Astrocyte of the cerebellum (primary cell): Measurements from ENCODE around the gene PLA2G4D.

Experiments used
- DNase-seq: peaks from one replicate; pipeline ENCODE4 v3.0.0-alpha.2; 2011; ENCODE audit warnings: low read depth
- H3K4me3 ChIP-seq: 2 replicates; pipeline ENCODE4 v1.5.1; 2011; ENCODE audit warnings: mild to moderate bottlenecking, low read depth, low read length, moderate library complexity
- in situ Hi-C: cut with HindIII; loops from 2 replicates; pipeline ENCODE4 v1.10.0; 2017; ENCODE audit warnings: low sequenced_read_pairs
- TF ChIP-seq, protein P1 (sequence below): IDR thresholded peaks from 2 replicates; pipeline ENCODE4 v1.5.1; 2012; ENCODE audit warnings: low read length, low read depth, moderate library complexity, mild to moderate bottlenecking; ENCODE audit errors: missing control alignments

The PLA2G4D gene

DNA sequence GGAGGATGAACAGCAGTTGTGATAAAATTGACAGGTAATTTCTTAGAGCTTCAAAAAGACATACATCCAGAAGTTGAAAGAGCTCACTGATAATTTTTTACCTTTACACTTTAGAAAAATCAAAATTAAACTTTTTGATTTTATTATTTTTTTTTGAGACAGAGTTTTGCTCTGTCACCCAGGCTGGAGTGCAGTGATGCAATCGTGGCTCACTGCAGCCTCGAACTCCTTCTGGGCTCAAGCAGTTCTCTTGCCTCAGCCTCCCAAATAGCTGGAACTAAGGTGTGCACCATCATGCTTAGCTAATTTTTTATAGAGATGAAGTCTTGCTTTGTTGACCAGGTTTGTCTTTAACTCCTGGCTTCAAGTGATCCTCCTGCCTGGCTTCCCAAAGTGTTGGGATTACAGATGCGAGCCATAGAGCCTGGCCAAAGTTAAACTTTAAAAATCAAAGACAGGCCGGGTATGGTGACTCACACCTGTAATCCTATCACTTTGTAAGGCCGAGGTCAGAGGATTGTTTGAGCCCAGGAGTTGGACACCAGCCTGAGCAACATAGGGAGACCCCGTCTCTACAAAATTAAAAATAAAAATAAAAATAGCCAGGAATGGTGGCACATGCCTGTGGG, 40.4 kb upstream of the PLA2G4D start:
- in situ Hi-C loops: no loop called here
- DNase-seq: no peak
- no peak overlapping the region for H3K4me3 ChIP-seq

DNA sequence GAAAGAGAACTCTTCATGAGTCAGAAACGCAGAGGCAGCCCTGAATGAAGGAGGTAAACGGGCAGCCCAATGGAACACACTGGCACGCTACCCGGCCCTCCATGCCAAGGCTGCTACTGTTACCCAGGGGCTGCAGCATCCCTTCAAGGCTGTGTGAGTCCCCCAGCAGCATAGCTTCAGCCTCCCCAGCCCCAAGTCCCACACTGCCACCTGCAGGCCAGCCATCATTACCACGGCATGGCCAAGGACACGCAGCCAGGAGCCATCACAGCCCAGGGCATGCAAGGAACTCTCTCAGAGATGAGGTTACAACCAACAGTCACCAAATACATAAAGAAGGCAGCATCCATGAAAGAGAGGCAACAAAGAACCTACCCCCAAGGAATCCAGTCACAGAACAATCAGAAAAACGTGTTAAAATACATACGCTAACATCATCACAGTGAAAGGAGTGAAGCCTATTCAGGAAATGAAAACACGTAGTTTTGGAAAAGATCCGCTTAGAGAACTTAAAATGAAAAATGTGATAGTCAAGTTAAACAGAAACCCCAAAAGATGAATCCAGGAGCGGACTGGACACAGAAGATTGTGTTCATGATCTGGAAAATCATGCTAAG, 39.6 kb upstream of the PLA2G4D start:
- H3K4me3 ChIP-seq: no peak overlapping the region
- TF ChIP-seq, protein P1, sequence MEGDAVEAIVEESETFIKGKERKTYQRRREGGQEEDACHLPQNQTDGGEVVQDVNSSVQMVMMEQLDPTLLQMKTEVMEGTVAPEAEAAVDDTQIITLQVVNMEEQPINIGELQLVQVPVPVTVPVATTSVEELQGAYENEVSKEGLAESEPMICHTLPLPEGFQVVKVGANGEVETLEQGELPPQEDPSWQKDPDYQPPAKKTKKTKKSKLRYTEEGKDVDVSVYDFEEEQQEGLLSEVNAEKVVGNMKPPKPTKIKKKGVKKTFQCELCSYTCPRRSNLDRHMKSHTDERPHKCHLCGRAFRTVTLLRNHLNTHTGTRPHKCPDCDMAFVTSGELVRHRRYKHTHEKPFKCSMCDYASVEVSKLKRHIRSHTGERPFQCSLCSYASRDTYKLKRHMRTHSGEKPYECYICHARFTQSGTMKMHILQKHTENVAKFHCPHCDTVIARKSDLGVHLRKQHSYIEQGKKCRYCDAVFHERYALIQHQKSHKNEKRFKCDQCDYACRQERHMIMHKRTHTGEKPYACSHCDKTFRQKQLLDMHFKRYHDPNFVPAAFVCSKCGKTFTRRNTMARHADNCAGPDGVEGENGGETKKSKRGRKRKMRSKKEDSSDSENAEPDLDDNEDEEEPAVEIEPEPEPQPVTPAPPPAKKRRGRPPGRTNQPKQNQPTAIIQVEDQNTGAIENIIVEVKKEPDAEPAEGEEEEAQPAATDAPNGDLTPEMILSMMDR: peak; percentile 65
- DNase-seq: no peak
- in situ Hi-C loops: no loop called here

More for the DNA sequence above, 40.4 kb upstream of the PLA2G4D start:
- TF ChIP-seq, protein P1: no peak

- in situ Hi-C loops: no loop called here
- no peak overlapping the region for H3K4me3 ChIP-seq
- TF ChIP-seq, protein P1: no peak
- no peak for DNase-seq
Measured at GRCh38 chr15:42133356-42133755, 39.0 kb upstream of the PLA2G4D start.

- DNase-seq: no peak
- TF ChIP-seq, protein P1: no peak
- in situ Hi-C loops: no loop called here
- no peak overlapping the region for H3K4me3 ChIP-seq
Measured at GRCh38 chr15:42131826-42132806, 37.8 kb upstream of the PLA2G4D start.

DNA sequence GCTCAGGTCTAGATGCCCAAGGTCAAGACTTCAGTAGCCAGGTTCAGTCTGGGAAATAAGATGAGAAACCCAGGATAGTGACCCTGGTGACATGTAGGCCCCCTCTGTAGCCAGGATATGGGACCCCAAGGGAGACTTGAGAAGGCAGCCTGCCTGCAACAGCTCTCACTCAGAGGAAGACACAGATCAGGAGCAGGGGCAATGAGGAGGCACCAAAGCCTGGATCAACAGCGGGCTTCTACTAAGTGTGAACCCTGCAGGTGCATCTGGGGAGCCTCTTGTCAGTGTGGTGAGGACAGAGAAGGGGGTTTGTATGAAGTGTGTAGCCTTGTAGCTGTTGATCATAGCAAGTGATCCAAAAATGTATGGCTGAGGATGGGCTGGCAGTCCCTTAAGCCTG, 36.6 kb upstream of the PLA2G4D start:
- no peak for DNase-seq
- in situ Hi-C loops: no loop called here
- H3K4me3 ChIP-seq: no peak overlapping the region
- TF ChIP-seq, protein P1: no peak

DNA sequence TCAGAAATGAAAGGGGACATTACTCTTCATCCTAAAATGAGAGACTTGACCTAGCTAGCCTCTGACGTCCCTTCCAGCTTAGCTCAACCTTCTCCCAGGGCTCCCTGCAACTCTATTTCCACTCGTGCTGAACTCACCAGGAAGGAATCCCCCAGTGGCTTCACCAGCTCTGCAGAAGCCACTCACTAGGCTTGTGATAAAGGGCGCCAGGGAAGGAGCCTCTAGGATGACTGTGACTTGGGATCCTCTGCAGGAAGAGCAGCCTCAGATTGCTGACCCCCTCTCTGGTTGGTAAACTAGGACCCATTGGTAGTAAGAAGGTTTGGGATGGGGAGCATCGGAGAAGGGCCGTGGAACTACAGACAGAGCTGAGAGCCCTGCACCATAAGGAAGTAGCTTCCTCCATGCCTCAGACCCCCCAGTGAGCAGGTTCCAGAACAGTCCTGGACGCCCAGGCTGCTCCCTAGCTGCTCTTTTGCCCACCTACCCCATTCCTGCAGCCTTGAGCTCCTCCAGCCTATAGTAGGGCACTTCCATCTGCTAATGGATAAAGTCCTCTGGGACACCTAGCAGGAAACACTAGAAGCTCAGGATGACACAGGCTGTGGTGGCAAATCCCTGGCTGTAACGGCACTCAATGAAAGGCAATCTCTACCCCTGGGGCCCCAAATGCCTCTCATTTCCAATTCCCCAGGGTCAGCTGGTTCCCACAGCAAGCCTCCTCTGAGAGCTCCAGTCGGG, 36.1 kb upstream of the PLA2G4D start:
- H3K4me3 ChIP-seq: no peak overlapping the region
- TF ChIP-seq, protein P1: no peak
- in situ Hi-C loops: no loop called here

More for the DNA sequence above, 36.1 kb upstream of the PLA2G4D start:
- no peak for DNase-seq
